ENCODE measurements around the gene PHACTR4.
A peak's percentile ranks its signal among the peaks of the same experiment; 100 is the strongest.
"Not testable (repeated sequence)": the region's sequence is repeated elsewhere in the genome, so short reads cannot be mapped to it uniquely, and the experiment has no call there.

The PHACTR4 gene

GRCh38 chr1:28506907-28507246 lies 137.3 kb downstream of the PHACTR4 start:
- FAIRE-seq, result no peak

GRCh38 chr1:28507247-28507645 lies 137.7 kb downstream of the PHACTR4 start:
- no peak for FAIRE-seq

- no peak for FAIRE-seq
These were observed 138.3 kb downstream of the PHACTR4 start for GRCh38 chr1:28507646-28508434.

GRCh38 chr1:28508435-28508754 lies 138.9 kb downstream of the PHACTR4 start:
- no peak for FAIRE-seq

- FAIRE-seq, result no peak
These were observed 140.2 kb downstream of the PHACTR4 start for GRCh38 chr1:28509705-28510272.

GRCh38 chr1:28510273-28510969 lies 140.9 kb downstream of the PHACTR4 start:
- no peak for FAIRE-seq

GRCh38 chr1:28510970-28511440 lies 141.5 kb downstream of the PHACTR4 start:
- FAIRE-seq, result peak; percentile 41

- FAIRE-seq, result no peak
These were observed 142.6 kb downstream of the PHACTR4 start for GRCh38 chr1:28512058-28512611.

GRCh38 chr1:28514445-28514933 lies 144.9 kb downstream of the PHACTR4 start:
- not testable (repeated sequence) for FAIRE-seq

- no peak for FAIRE-seq
These were observed 147.0 kb downstream of the PHACTR4 start for GRCh38 chr1:28516518-28516956.

- FAIRE-seq, result no peak
These were observed 148.1 kb downstream of the PHACTR4 start for GRCh38 chr1:28517649-28517999.

GRCh38 chr1:28518000-28518744 lies 148.6 kb downstream of the PHACTR4 start:
- FAIRE-seq, result no peak

GRCh38 chr1:28518745-28519341 lies 149.3 kb downstream of the PHACTR4 start:
- no peak for FAIRE-seq

- FAIRE-seq, result no peak
These were observed 150.6 kb downstream of the PHACTR4 start for GRCh38 chr1:28519946-28520725.

- not testable (repeated sequence) for FAIRE-seq
These were observed 151.3 kb downstream of the PHACTR4 start for GRCh38 chr1:28520796-28521195.

- no peak for FAIRE-seq
These were observed 152.1 kb downstream of the PHACTR4 start for GRCh38 chr1:28521502-28522164.

GRCh38 chr1:28522537-28522936 lies 153.0 kb downstream of the PHACTR4 start:
- not testable (repeated sequence) for FAIRE-seq

GRCh38 chr1:28525002-28525642 lies 155.6 kb downstream of the PHACTR4 start:
- FAIRE-seq, result not testable (repeated sequence)

- FAIRE-seq, result no peak
These were observed 157.3 kb downstream of the PHACTR4 start for GRCh38 chr1:28526886-28527285.

GRCh38 chr1:28530456-28530855 lies 160.9 kb downstream of the PHACTR4 start:
- no peak for FAIRE-seq
